HG03460 (cell line): ENCODE data around the gene METRNL.
A peak's percentile ranks its signal among the peaks of the same experiment; 100 is the strongest.
"Not testable (repeated sequence)": the region's sequence is repeated elsewhere in the genome, so short reads cannot be mapped to it uniquely, and the experiment has no call there.

Experiments
- ATAC-seq: cut with Tn5 transposase; IDR thresholded peaks from one replicate; pipeline ENCODE4 v1.9.1; 2021; ENCODE audit not compliant: unreplicated experiment

METRNL gene

GRCh38 chr17:83051396-83052240 lies 27.8 kb upstream of the METRNL start:
- peak; percentile 81 for ATAC-seq

- no peak for ATAC-seq
These were observed 27.2 kb upstream of the METRNL start for GRCh38 chr17:83052241-83052564.

GRCh38 chr17:83053021-83053681 lies 26.3 kb upstream of the METRNL start:
- no peak for ATAC-seq

- no peak for ATAC-seq
These were observed 25.5 kb upstream of the METRNL start for GRCh38 chr17:83053739-83054451.

GRCh38 chr17:83054518-83055125 lies 24.8 kb upstream of the METRNL start:
- ATAC-seq, result no peak

- not testable (repeated sequence) for ATAC-seq
These were observed 24.2 kb upstream of the METRNL start for GRCh38 chr17:83055176-83055575.

- ATAC-seq, result no peak
These were observed 23.4 kb upstream of the METRNL start for GRCh38 chr17:83055911-83056582.

- ATAC-seq, result no peak
These were observed 22.6 kb upstream of the METRNL start for GRCh38 chr17:83056583-83057396.

- no peak for ATAC-seq
These were observed 22.0 kb upstream of the METRNL start for GRCh38 chr17:83057397-83057761.

- ATAC-seq, result no peak
These were observed 21.6 kb upstream of the METRNL start for GRCh38 chr17:83057793-83058265.

GRCh38 chr17:83058266-83058798 lies 21.1 kb upstream of the METRNL start:
- ATAC-seq, result no peak

- no peak for ATAC-seq
These were observed 17.8 kb upstream of the METRNL start for GRCh38 chr17:83061586-83061985.

GRCh38 chr17:83062011-83062817 lies 17.2 kb upstream of the METRNL start:
- ATAC-seq, result no peak

GRCh38 chr17:83062818-83063671 lies 16.4 kb upstream of the METRNL start:
- no peak for ATAC-seq

GRCh38 chr17:83064021-83064731 lies 15.2 kb upstream of the METRNL start:
- ATAC-seq, result no peak

GRCh38 chr17:83064732-83065659 lies 14.4 kb upstream of the METRNL start:
- ATAC-seq, result no peak
